Activated T-cell treated with anti-CD3 and anti-CD28 coated beads, Interleukin-2, amount 50 U/mL, for 24 hours (primary cell): ENCODE data around the gene NAPSA.
"Not testable (repeated sequence)": the region's sequence is repeated elsewhere in the genome, so short reads cannot be mapped to it uniquely, and the experiment has no call there.

Experiments
- DNase-seq: peaks from one replicate; pipeline ENCODE4 v3.0.0-alpha.2; 2020
- H3K27ac Mint-ChIP-seq: 2 replicates; pipeline ENCODE4 v1.8.0; 2020; ENCODE audit warnings: mild to moderate bottlenecking, mixed read lengths
- H3K27me3 Mint-ChIP-seq: 2 replicates; pipeline ENCODE4 v1.8.0; 2020; ENCODE audit warnings: mixed read lengths
- H3K36me3 Mint-ChIP-seq: 2 replicates; pipeline ENCODE4 v1.8.0; 2020; ENCODE audit warnings: low read depth, mixed read lengths
- H3K4me1 Mint-ChIP-seq: 2 replicates; pipeline ENCODE4 v1.8.0; 2020; ENCODE audit warnings: low read depth, mixed read lengths
- H3K4me3 Mint-ChIP-seq: 2 replicates; pipeline ENCODE4 v1.8.0; 2020; ENCODE audit warnings: mild to moderate bottlenecking, moderate library complexity, mixed read lengths
- H3K9me3 Mint-ChIP-seq: 2 replicates; pipeline ENCODE4 v1.8.0; 2020; ENCODE audit warnings: mixed read lengths

The NAPSA gene

DNA sequence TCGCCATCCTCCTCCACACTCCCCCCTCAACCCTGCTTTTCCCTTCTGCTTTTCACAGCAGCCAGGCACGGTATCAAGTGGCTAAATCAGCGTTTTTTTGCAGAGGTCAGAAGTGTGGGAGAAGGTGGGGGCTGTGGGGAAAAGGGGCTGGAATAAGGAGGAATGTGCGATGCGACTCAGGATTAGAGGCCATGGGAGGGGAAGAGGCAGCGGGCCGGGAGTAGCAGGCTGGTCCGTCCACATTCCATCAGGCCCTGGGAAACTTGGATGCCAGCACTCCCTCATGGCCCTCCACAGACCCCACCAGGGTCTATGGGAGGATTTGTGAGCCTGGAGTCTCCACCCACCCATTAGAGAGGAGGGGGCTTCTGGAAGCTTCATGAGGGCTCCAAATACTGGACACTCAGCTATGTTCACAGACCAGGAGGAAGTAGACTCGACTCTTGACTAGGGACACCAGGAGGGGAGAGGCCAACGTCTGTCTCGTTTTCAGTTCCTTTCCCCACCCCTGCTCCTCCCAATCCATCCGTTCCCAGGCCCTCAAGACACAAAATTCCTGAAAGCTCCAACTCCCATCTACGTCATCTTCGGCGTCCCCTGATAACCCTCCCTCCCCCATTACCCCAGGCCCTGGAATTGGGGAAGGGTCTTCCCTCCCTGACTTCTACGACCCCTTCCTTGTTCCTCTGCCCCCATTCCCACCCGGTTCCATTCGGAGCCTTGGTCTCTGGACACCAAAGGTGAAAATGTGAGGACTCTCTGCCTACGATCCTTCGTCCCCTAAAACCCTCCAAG is 33.0 kb downstream of the NAPSA start:
- Mint-ChIP-seq H3K36me3 (peaks cover 7% of the 10 kb centered on the region), H3K27me3 (peaks cover 57% of the 10 kb centered on the region), H3K4me3 (peak overlapping the region; percentile 73), H3K27ac (no peak overlapping the region), H3K9me3 (peaks cover 8% of the 10 kb centered on the region), H3K4me1 (peaks cover 59% of the 10 kb centered on the region)
- DNase-seq: no peak

DNA sequence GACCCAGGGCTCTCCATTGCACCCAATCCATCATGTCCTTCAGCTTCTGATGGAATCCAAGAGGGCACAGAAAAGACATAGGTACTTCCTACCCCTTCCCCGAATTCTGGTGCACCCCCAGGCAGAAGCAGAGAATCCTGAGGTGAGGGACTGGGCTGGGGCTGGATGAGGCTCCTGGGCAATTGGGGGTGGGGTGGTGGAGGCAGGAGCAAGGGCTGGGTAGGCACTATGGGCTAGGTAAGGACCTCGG is 33.5 kb downstream of the NAPSA start:
- no peak for DNase-seq
- Mint-ChIP-seq H3K9me3 (peaks cover 8% of the 10 kb centered on the region), H3K27ac (no peak overlapping the region), H3K4me3 (peak overlapping the region; percentile 73), H3K27me3 (peaks cover 59% of the 10 kb centered on the region), H3K36me3 (peaks cover 7% of the 10 kb centered on the region), H3K4me1 (peaks cover 64% of the 10 kb centered on the region)

DNA sequence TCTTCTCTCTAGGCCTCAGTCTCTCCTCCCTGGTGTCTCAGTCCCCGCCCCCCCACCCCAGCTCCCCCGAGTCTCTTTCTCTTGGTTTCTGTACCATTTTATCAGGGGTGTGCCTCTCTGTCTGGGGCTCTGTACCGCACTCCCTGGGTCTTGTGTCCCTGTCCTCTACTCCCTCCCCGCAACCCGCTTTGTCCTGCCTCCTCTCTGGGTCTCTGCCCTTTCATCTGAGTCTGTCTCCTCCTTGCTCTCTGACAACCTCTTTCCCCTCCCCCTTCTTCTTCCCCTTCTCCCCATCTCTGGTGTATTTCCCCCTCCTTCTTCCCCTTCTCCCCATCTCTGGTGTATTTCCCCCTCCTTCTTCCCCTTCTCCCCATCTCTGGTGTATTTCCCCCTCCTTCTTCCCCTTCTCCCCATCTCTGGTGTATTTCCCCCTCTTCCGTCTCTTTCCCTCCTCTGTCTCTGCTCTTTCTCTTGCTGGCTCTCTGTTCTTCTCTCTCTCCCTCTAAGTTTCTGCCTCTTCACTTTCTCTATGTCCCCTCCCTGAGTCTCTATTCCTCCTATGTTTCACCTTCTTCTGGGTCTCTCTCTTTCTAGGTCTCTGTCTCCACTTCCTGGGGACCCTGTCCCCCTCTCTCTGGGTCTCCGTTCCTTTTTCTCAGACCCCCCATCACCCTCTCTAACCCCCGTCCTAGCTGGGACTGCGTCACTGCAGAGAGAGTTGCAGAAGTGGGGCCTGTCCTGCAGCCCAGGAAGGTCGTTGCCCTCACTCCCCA is 34.0 kb downstream of the NAPSA start:
- peaks cover 8% of the 10 kb centered on the region for H3K9me3 Mint-ChIP-seq

GRCh38 chr19:50330365-50331078 is 34.9 kb downstream of the NAPSA start:
- peak; percentile 84 for DNase-seq
- Mint-ChIP-seq H3K36me3 (peaks cover 7% of the 10 kb centered on the region), H3K27me3 (peaks cover 68% of the 10 kb centered on the region), H3K4me1 (peaks cover 68% of the 10 kb centered on the region), H3K9me3 (peaks cover 8% of the 10 kb centered on the region), H3K4me3 (peak overlapping the region; percentile 66), H3K27ac (peak overlapping the region; percentile 65)

More for the DNA sequence above, 34.0 kb downstream of the NAPSA start:
- Mint-ChIP-seq H3K4me1 (peaks cover 69% of the 10 kb centered on the region), H3K4me3 (peak overlapping the region; percentile 73), H3K36me3 (peaks cover 7% of the 10 kb centered on the region), H3K27me3 (peaks cover 65% of the 10 kb centered on the region), H3K27ac (peak overlapping the region; percentile 68)
- DNase-seq: no peak

GRCh38 chr19:50329926-50330294 is 35.5 kb downstream of the NAPSA start:
- Mint-ChIP-seq H3K4me3 (peak overlapping the region; percentile 66), H3K27ac (peak overlapping the region; percentile 76), H3K4me1 (peaks cover 63% of the 10 kb centered on the region), H3K27me3 (peaks cover 65% of the 10 kb centered on the region)
- H3K36me3 Mint-ChIP-seq, DNase-seq, H3K9me3 Mint-ChIP-seq: not testable (repeated sequence)

DNA sequence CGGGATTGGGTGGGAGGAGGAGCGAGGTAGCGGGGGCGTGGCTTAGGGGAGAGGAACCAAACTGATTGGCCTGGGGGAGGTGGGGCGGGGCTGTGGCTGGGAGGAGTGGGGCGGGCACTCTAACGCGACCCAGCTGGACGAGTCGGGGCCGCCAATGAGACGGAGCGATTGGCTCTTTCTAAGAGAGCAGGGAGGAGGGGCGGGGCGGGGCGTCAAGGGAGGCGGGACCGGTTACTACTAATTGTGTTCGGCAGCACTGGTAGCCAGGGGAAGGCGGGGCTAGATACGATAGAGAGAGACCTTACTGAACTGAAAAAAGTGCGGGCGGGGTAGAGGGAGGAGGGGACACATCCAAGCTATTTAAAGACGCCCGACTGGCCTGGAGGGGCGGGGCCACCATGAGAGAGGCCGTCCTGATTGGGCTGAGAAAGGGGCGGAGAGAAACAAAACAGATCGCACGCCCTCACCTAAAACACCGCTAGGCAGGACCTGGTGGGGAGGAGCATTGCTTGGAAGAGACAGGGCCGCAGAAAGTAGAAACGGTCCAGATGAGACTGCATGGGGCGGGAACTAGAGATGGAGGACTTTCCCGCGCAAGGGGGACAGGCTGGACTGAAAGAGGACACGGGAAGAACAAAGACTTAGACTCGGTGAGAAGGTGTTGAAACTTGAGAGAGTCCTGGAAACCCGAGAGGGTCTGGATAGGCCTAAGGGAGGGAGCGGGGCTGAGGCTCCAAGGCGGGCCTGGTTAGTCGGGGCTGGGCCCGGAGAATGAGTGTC is 36.1 kb downstream of the NAPSA start, which contains the start of gene KCNC3:
KCNC3 (minus strand) TSS at position 232 of the 780 bp plus-strand sequence. CDS start 295 bp downstream, outside the sequence.
- Mint-ChIP-seq H3K36me3 (peaks cover 7% of the 10 kb centered on the region), H3K27ac (peak within 1 kb of the TSS; percentile 76), H3K27me3 (peaks cover 67% of the 10 kb centered on the region), H3K4me3 (peak within 1 kb of the TSS; percentile 66), H3K9me3 (peaks cover 8% of the 10 kb centered on the region), H3K4me1 (peaks cover 61% of the 10 kb centered on the region)
- peak; percentile 90 for DNase-seq

DNA sequence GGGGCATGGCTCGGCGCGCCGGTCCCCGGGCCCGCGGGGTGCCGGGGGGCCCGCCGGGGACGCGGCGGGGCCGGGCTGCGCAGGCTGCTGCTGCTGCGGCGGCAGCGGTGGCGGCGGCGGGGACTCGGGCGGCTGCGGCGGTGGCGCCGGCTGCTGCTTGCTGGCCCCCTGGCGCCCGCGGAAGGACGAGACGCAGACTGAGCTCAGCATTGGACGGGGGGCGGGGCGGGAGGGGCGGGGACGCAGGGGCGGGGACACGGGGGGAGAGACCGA is 36.6 kb downstream of the NAPSA start:
- Mint-ChIP-seq H3K27ac (no peak overlapping the region), H3K27me3 (peaks cover 68% of the 10 kb centered on the region), H3K4me1 (peaks cover 56% of the 10 kb centered on the region), H3K36me3 (peaks cover 6% of the 10 kb centered on the region), H3K9me3 (peaks cover 5% of the 10 kb centered on the region), H3K4me3 (no peak overlapping the region)
- no peak for DNase-seq

GRCh38 chr19:50328224-50328872 is 37.1 kb downstream of the NAPSA start:
- Mint-ChIP-seq H3K4me3 (peak overlapping the region; percentile 31), H3K27ac (no peak overlapping the region), H3K4me1 (peaks cover 52% of the 10 kb centered on the region), H3K9me3 (peaks cover 5% of the 10 kb centered on the region), H3K36me3 (peaks cover 5% of the 10 kb centered on the region), H3K27me3 (peaks cover 69% of the 10 kb centered on the region)
- peak; percentile 67 for DNase-seq

GRCh38 chr19:50327461-50328223 is 37.8 kb downstream of the NAPSA start:
- peak overlapping the region; percentile 66 for H3K4me3 Mint-ChIP-seq
- H3K36me3 Mint-ChIP-seq: peaks cover 5% of the 10 kb centered on the region
- peaks cover 67% of the 10 kb centered on the region for H3K27me3 Mint-ChIP-seq
- H3K4me1 Mint-ChIP-seq: peaks cover 48% of the 10 kb centered on the region
- no peak for DNase-seq
- peaks cover 5% of the 10 kb centered on the region for H3K9me3 Mint-ChIP-seq
- no peak overlapping the region for H3K27ac Mint-ChIP-seq

GRCh38 chr19:50327013-50327412 is 38.4 kb downstream of the NAPSA start:
- H3K36me3 Mint-ChIP-seq: peaks cover 5% of the 10 kb centered on the region
- peak overlapping the region; percentile 66 for H3K4me3 Mint-ChIP-seq
- H3K27ac Mint-ChIP-seq: no peak overlapping the region
- peaks cover 42% of the 10 kb centered on the region for H3K4me1 Mint-ChIP-seq
- DNase-seq: no peak
- peaks cover 5% of the 10 kb centered on the region for H3K9me3 Mint-ChIP-seq
- peaks cover 64% of the 10 kb centered on the region for H3K27me3 Mint-ChIP-seq

DNA sequence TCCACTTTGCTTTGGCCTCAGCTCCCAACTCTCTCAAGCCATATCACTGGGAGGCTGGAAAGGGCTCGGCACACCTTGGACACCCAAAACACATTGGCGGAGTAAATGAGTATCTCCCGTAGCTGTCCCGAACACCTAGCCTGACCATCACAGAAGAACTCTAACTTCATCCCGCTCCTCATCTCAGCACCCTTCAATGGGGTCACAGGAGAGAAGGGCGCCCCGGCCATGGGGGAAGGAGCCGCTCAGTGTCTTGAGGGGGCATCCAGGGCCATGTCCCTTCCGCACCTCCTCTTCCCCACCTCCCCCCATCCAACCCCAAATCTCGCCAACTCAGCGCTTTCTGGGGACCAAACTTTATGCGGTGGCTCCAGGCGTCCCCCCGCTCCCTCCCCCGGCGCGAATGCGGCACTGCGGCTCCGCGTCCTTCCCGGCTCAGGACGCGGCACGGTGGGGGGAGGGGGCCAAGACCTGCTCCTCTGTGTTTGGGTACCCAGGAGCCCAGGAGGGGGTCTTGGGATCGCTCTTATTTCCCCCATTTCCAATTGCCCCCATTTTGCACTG is 39.3 kb downstream of the NAPSA start:
- Mint-ChIP-seq H3K27me3 (peaks cover 59% of the 10 kb centered on the region), H3K4me1 (peaks cover 34% of the 10 kb centered on the region), H3K27ac (no peak overlapping the region), H3K9me3 (peaks cover 5% of the 10 kb centered on the region), H3K4me3 (peak overlapping the region; percentile 66), H3K36me3 (peaks cover 5% of the 10 kb centered on the region)
- no peak for DNase-seq

DNA sequence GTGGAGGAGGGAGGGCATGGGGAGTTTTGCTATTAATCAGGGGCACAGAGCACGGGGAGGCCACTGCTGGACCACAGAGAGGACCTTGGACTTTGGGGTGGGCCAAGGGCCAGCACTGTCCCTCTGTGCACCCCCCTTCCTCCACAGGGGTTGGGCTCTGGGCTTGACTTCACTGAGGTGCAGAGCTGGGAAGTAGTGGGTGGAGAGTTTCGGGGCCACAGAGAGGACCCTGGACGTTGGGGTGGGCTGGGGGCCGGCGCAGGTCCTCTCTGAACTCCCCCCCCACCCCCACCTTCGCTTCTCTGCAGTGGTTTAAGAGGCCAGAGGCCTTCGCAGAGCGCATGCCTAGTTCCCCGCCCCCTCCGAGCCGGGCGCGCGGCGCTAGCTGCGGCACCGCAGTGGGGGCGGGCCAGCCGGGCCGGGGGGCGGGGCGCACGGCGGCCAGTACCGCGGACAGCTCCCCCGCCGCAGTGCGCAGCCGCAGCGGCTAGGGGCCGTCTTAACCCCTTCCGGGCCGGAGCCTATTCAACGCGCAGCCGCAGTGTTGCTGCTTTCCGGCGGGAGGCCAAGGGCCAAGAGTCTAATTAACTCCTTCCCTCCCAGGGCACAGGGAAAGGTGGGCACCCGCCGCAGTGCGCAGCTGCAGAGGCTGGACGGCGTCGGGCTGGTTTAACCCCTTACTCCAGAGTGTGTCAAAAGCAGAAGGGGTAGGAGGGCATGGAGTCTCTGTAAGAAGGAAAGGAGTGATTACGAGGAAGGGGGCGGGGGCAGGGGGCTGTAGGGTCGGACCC is 39.9 kb downstream of the NAPSA start:
- Mint-ChIP-seq H3K36me3 (peaks cover 5% of the 10 kb centered on the region), H3K27ac (no peak overlapping the region), H3K4me3 (peak overlapping the region; percentile 66), H3K4me1 (peaks cover 31% of the 10 kb centered on the region), H3K27me3 (peaks cover 64% of the 10 kb centered on the region), H3K9me3 (peaks cover 5% of the 10 kb centered on the region)
- DNase-seq: peak; percentile 87
